GM23248 (cell line): ENCODE measurements around the gene NAV3.

Experiments used
- EZH2 ChIP-seq: fragments of 200-600 bp; sonication (generic); IDR thresholded peaks from 2 replicates; pipeline ENCODE4 v1.6.1; 2018; ENCODE audit warnings: antibody characterized with exemption, mild to moderate bottlenecking; ENCODE audit not compliant: insufficient read depth, poor library complexity, severe bottlenecking
- EZH2phosphoT487 ChIP-seq: fragments of 200-600 bp; sonication (generic); IDR thresholded peaks from 2 replicates; pipeline ENCODE4 v1.6.1; 2018; ENCODE audit warnings: antibody characterized with exemption, moderate library complexity, mild to moderate bottlenecking, low read depth; ENCODE audit not compliant: insufficient read depth

- TF ChIP-seq EZH2: no peak
- TF ChIP-seq EZH2phosphoT487: no peak
These were observed 7.2 kb downstream of the NAV3 start for GRCh38 chr12:77837876-77838291.
